K562 (cell line): ENCODE results near the gene MAP7D1. TPM values are rescaled to one million over a fixed set of nuclear protein-coding genes. Genes with fewer than 3 reads are reported as not detected.
A peak's percentile ranks its signal among the peaks of the same experiment; 100 is the strongest.

Source experiments
- ATAC-seq: fragments of 200-7000 bp; cut with Tn5 transposase; 3 replicates; pipeline ENCODE4 v1.9.1; 2020; ENCODE audit warnings: moderate library complexity
- BruUV-seq: library from RNA; stranded (reverse); fragments of 400-500 nt; replicated peaks from 2 replicates; lab custom pipeline; 2021; lab: Mats Ljungman, UMichigan
- CTCF ChIA-PET: fragments of 300-600 bp; formaldehyde crosslinking; extraction: SDS; loops from one replicate; lab custom pipeline; 2021; ENCODE audit warnings: low intra/inter-chr PET ratio; lab: Yijun Ruan, JAX
- POLR2A ChIA-PET: fragments of 300-600, 350-650 bp; sonication (Branson Sonifier 250); formaldehyde crosslinking; extraction: SDS; loops from one replicate; lab custom pipeline; 2021; ENCODE audit warnings: antibody characterized with exemption, inconsistent platforms; lab: Yijun Ruan, JAX
- DNase-seq, 4 experiments: peaks; one replicate each; pipeline versions ENCODE4 v3.0.0 to v3.0.0-alpha.2; 2011 to 2018; ENCODE audit warnings: low spot score in 3 of 4, mixed read lengths in 3 of 4; ENCODE audit errors: extremely low read depth in 1 of 4
- FAIRE-seq: peaks from 2 replicates; lab custom pipeline; 2011; peaks lifted over from hg19 to GRCh38; lab: Jason Lieb, UNC
- H2AFZ ChIP-seq: 2 replicates; pipeline ENCODE4 v1.6.0; 2011; ENCODE audit warnings: low read depth, low read length, control low read depth, inconsistent platforms
- H3K27ac ChIP-seq: fragments of 200-600 bp; 3 replicates; pipeline ENCODE4 v1.8.0; 2011; ENCODE audit warnings: low read depth, mild to moderate bottlenecking, control low read depth, inconsistent platforms, low read length, moderate library complexity, mixed read lengths; ENCODE audit errors: extremely low read depth
- H3K27me3 ChIP-seq, 2 experiments: fragments of 300-600 bp in 1 of 2; 2 replicates in 1 of 2; 3 replicates in 1 of 2; pipeline versions ENCODE4 v1.6.0 to v1.8.0; 2011; ENCODE audit warnings: inconsistent platforms in 2 of 2, low read length in 2 of 2, mild to moderate bottlenecking in 1 of 2, mixed read lengths in 1 of 2, moderate library complexity in 1 of 2; ENCODE audit not compliant: control insufficient read depth in 2 of 2, insufficient read depth in 2 of 2
- H3K36me3 ChIP-seq: fragments of 300-600 bp; 3 replicates; pipeline ENCODE4 v1.8.0; 2011; ENCODE audit warnings: mild to moderate bottlenecking, low read length, inconsistent platforms; ENCODE audit not compliant: control insufficient read depth, insufficient read depth
- H3K4me1 ChIP-seq, 2 experiments: fragments of 200-600 bp in 1 of 2; replicated peaks in 1 of 2; 2 replicates in 1 of 2; 3 replicates in 1 of 2; pipeline versions ENCODE4 v1.5.1 to v1.8.0; 2011; ENCODE audit warnings: inconsistent platforms in 2 of 2, low read length in 2 of 2, mild to moderate bottlenecking in 1 of 2, mixed read lengths in 1 of 2, moderate library complexity in 1 of 2; ENCODE audit not compliant: control insufficient read depth in 2 of 2, insufficient read depth in 2 of 2
- H3K4me2 ChIP-seq: 2 replicates; pipeline ENCODE4 v1.6.1; 2011; ENCODE audit warnings: low read length, control low read depth, inconsistent platforms, mixed read lengths; ENCODE audit not compliant: insufficient read depth
- H3K4me3 ChIP-seq: fragments of 200-600 bp; sonication (generic), shearing (Covaris generic); 2 replicates; pipeline ENCODE4 v1.5.1; 2016; ENCODE audit warnings: control low read depth, inconsistent platforms
- H3K79me2 ChIP-seq: fragments of 200-600 bp; 3 replicates; pipeline ENCODE4 v1.8.0; 2011; ENCODE audit warnings: low read length, inconsistent platforms; ENCODE audit not compliant: control insufficient read depth, insufficient read depth
- H3K9ac ChIP-seq, 2 experiments: 2 replicates each; pipeline versions ENCODE4 v1.6.0 to v1.6.1; 2011; ENCODE audit warnings: low read depth in 2 of 2, low read length in 2 of 2, control low read depth in 1 of 2, inconsistent platforms in 1 of 2, mild to moderate bottlenecking in 1 of 2, mixed read lengths in 1 of 2; ENCODE audit not compliant: insufficient read depth in 1 of 2
- H3K9me1 ChIP-seq: one replicate; pipeline ENCODE4 v1.6.0; 2011; ENCODE audit warnings: inconsistent platforms, mild to moderate bottlenecking, low read length, moderate library complexity; ENCODE audit not compliant: control insufficient read depth, insufficient read depth
- H3K9me3 ChIP-seq: replicated peaks from 2 replicates; pipeline ENCODE4 v1.5.1; 2011; ENCODE audit warnings: low read depth, low read length, inconsistent platforms; ENCODE audit not compliant: control insufficient read depth, insufficient read depth
- H4K20me1 ChIP-seq: replicated peaks from 2 replicates; pipeline ENCODE4 v1.6.1; 2011; ENCODE audit warnings: low read length, inconsistent platforms, mixed read lengths; ENCODE audit not compliant: control insufficient read depth, insufficient read depth
- DMBX1 ChIP-seq: fragments of 250-450 bp; sonication (Bioruptor Pico); IDR thresholded peaks from 2 replicates; pipeline ENCODE4 v1.8.0; 2022; ENCODE audit warnings: inconsistent platforms, mild to moderate bottlenecking, moderate library complexity, borderline replicate concordance
- DPF2 ChIP-seq: fragments of 450-650 bp; IDR thresholded peaks from 2 replicates; pipeline ENCODE4 v1.6.1; 2016
- EP300 ChIP-seq: IDR thresholded peaks from 2 replicates; pipeline ENCODE4 v1.6.1; 2012; ENCODE audit warnings: low read length, improper control_type of control experiment
- FOXJ3 ChIP-seq: sonication (generic); formaldehyde crosslinking; IDR thresholded peaks from 2 replicates; pipeline ENCODE4 v1.4.0; 2020; ENCODE audit warnings: mild to moderate bottlenecking, missing genetic modification reagents
- HDGF ChIP-seq: fragments of 450-650 bp; IDR thresholded peaks from 2 replicates; pipeline ENCODE4 v1.6.1; 2016
- KLF13 ChIP-seq: fragments of 450-650 bp; IDR thresholded peaks from 2 replicates; pipeline ENCODE4 v1.6.1; 2016; ENCODE audit warnings: missing genetic modification characterization, low read depth, mild to moderate bottlenecking, missing compliant biosample characterization, moderate library complexity, borderline replicate concordance
- MAFG ChIP-seq: fragments of 450-650 bp; conservative IDR thresholded peaks from 2 replicates; pipeline ENCODE4 v1.6.1; 2016; ENCODE audit warnings: missing genetic modification characterization, missing compliant biosample characterization
- MEIS2 ChIP-seq: fragments of 450-650 bp; IDR thresholded peaks from 2 replicates; pipeline ENCODE4 v1.6.1; 2014; ENCODE audit warnings: mild to moderate bottlenecking; ENCODE audit not compliant: partially characterized antibody
- MTF1 ChIP-seq: fragments of 250-450 bp; sonication (Bioruptor Pico); IDR thresholded peaks from 2 replicates; pipeline ENCODE4 v1.9.0; 2021; ENCODE audit warnings: moderate library complexity, mild to moderate bottlenecking, inconsistent platforms, borderline replicate concordance
- NBN ChIP-seq: fragments of 450-650 bp; IDR thresholded peaks from 2 replicates; pipeline ENCODE4 v1.6.1; 2016; ENCODE audit warnings: low read depth, mild to moderate bottlenecking
- NEUROD1 ChIP-seq: fragments of 150-350 bp; IDR thresholded peaks from 2 replicates; pipeline ENCODE4 v1.6.1; 2014; ENCODE audit warnings: borderline replicate concordance, low read length, low read depth; ENCODE audit not compliant: partially characterized antibody
- TEAD2 ChIP-seq: fragments of 450-650 bp; IDR thresholded peaks from 2 replicates; pipeline ENCODE4 v1.6.1; 2016; ENCODE audit warnings: missing genetic modification characterization, control low read depth, missing compliant biosample characterization
- YBX1 ChIP-seq: fragments of 450-650 bp; IDR thresholded peaks from 2 replicates; pipeline ENCODE4 v1.7.1; 2016; ENCODE audit warnings: mild to moderate bottlenecking
- WGBS: fragments of 100-300 bp; shearing (Covaris generic); methylation state at CpG from one replicate; pipeline ENCODE4 v1.1.6; 2016; ENCODE audit warnings: low coverage, mixed read lengths; ENCODE audit not compliant: insufficient coverage; ENCODE audit errors: missing lambda C conversion rate; 5-methylcytosine and 5-hydroxymethylcytosine counted together
- in situ Hi-C: fragments of 300-500 bp; cut with MboI; formaldehyde crosslinking; loops from 4 replicates; pipeline ENCODE4 v1.15.0; 2018; ENCODE audit warnings: inconsistent platforms, mixed read lengths
- intact Hi-C: fragments of 100-400 bp; cut with micrococcal nuclease; formaldehyde crosslinking; loops from 2 replicates; pipeline ENCODE4 v1.14.2; 2022
- polyA plus RNA-seq, 8 experiments: library from polyadenylated mRNA; depleted of rRNA in 4 of 8; stranded (reverse) in 5 of 8; unstranded in 3 of 8; fragments of >200 nt; fragmentation: Nextera tagmentation in 2 of 8; fragmentation: Illumina TruSeq in 1 of 8; extraction: Ambion mirVana in 2 of 8; extraction: Trizol in 1 of 8; gene quantifications; 2 replicates each; pipeline versions ENCODE4 v1.2.1 to v1.2.3, GENCODE V29; 2011 to 2014; ENCODE audit warnings: inconsistent platforms in 1 of 8, missing spikeins in 1 of 8
- total RNA-seq, 7 experiments: library from RNA; depleted of rRNA in 6 of 7; stranded (reverse); fragments of >200 nt in 6 of 7; fragmentation: Illumina TruSeq in 2 of 7; extraction: Trizol in 2 of 7; gene quantifications; 2 replicates each; pipeline versions ENCODE4 v1.2.1 to v1.2.3, GENCODE V29; 2011 to 2021; ENCODE audit warnings: low replicate concordance in 1 of 7
- TF ChIP-seq, protein P1 (sequence below): fragments of 450-650 bp; IDR thresholded peaks from 2 replicates; pipeline ENCODE4 v1.6.1; 2014; ENCODE audit warnings: low read depth, mild to moderate bottlenecking, moderate library complexity, borderline replicate concordance
- TF ChIP-seq, protein P2 (sequence below): fragments of 250-450 bp; sonication (Bioruptor Pico); IDR thresholded peaks from 2 replicates; pipeline ENCODE4 v1.8.0; 2022; ENCODE audit warnings: inconsistent platforms
- TF ChIP-seq, protein P3 (sequence below): IDR thresholded peaks from 2 replicates; pipeline ENCODE4 v1.6.1; 2011; ENCODE audit not compliant: insufficient read length; ENCODE audit errors: extremely low read depth

The MAP7D1 gene
- total and polyA plus RNA-seq, 9 of the 15 experiments (the other 6 are each of a cell fraction or from before 2014, with no cell fraction given): 3.6 to 108 (median 34.5) TPM

DNA sequence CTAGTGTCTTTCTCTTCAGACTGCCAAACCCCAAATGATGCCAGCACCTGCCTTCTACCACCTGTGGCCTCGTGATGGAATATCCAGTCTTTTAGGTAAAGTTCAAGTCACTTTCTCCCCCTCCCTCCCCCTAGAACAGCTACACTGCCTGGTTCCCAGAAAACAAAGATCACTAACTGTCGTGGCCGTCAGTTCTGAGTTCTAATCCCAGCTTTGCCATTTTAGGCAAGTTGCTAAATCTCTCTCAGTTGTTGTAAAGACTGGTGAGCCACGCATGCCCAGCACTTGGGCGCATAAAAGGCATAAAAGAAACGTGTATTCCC is 6.0 kb upstream of the MAP7D1 start (continued):
- TF ChIP-seq DMBX1 (CRISPR knock-in tag) (0 out of 2 replicates have a peak, but pooled peaks have one; percentile 13), KLF13 (no peak)

DNA sequence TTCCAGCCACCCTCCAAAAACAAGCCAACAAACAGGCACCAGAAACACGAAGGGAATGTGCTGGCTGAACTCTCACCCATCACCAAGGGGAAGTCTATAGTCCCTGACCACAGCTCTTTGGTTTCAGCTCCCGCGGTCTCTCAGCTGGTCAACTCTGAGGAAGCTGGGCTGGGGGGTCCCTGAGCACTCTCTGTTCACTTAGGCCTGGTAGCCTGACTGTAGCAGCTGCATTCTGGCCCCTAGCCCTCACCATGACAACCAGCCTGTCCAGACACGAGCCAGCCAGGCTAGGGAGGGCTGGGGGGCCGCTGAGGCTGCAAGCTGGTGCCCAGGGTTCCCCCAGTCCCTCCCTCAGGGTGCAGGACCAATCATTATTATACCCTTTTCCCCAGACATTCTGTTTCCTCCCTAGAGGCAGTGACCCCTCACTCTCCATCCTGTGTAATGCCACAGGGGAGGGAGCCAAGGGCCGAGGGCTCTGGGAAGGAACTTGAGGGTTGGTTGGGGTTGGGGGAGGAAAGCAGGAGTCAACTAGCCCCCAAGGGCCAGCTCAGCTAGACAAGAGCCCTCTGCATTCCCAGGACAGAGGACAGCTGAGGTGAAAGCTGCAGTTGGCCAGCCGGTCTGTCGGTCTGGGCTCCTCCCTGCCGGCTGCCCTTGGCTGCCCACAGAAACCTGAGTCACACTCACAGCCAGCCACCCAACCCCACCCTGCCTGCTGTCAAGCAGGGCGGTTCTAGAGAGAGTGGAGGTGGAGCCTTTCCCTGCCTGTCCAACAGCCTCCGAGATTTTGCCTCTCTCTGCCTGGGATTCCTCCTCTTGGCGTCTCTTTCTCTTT is 5.4 kb upstream of the MAP7D1 start:
- intact Hi-C loops: no loop called here
- TF ChIP-seq HDGF (peak; percentile 80; the same call in 1 of the 2 replicates), MAFG (tag) (peak; percentile 50; the same call in 1 of the 2 replicates), NEUROD1 (peak; percentile 71), FOXJ3 (no peak), DPF2 (peak; percentile 63), MTF1 (CRISPR knock-in tag) (no peak), MEIS2 (peak; percentile 54), EP300 (peak; percentile 5; the same call in 1 of the 2 replicates), TEAD2 (tag) (no peak), YBX1 (no peak), NBN (0 out of 2 replicates have a peak, but pooled peaks have one; percentile 32)
- TF ChIP-seq, protein P1, sequence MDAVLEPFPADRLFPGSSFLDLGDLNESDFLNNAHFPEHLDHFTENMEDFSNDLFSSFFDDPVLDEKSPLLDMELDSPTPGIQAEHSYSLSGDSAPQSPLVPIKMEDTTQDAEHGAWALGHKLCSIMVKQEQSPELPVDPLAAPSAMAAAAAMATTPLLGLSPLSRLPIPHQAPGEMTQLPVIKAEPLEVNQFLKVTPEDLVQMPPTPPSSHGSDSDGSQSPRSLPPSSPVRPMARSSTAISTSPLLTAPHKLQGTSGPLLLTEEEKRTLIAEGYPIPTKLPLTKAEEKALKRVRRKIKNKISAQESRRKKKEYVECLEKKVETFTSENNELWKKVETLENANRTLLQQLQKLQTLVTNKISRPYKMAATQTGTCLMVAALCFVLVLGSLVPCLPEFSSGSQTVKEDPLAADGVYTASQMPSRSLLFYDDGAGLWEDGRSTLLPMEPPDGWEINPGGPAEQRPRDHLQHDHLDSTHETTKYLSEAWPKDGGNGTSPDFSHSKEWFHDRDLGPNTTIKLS: no peak
- TF ChIP-seq, protein P2, sequence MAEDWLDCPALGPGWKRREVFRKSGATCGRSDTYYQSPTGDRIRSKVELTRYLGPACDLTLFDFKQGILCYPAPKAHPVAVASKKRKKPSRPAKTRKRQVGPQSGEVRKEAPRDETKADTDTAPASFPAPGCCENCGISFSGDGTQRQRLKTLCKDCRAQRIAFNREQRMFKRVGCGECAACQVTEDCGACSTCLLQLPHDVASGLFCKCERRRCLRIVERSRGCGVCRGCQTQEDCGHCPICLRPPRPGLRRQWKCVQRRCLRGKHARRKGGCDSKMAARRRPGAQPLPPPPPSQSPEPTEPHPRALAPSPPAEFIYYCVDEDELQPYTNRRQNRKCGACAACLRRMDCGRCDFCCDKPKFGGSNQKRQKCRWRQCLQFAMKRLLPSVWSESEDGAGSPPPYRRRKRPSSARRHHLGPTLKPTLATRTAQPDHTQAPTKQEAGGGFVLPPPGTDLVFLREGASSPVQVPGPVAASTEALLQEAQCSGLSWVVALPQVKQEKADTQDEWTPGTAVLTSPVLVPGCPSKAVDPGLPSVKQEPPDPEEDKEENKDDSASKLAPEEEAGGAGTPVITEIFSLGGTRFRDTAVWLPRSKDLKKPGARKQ (CRISPR knock-in tag): no peak
- TF ChIP-seq, protein P3, sequence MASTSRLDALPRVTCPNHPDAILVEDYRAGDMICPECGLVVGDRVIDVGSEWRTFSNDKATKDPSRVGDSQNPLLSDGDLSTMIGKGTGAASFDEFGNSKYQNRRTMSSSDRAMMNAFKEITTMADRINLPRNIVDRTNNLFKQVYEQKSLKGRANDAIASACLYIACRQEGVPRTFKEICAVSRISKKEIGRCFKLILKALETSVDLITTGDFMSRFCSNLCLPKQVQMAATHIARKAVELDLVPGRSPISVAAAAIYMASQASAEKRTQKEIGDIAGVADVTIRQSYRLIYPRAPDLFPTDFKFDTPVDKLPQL: peak; percentile 58

More for the DNA sequence above, 5.4 kb upstream of the MAP7D1 start:
- 12% methylated on average over 10 of the region's 12 CpGs for WGBS
- in situ Hi-C loops: loop anchor here (5.0 kb wide), 1 partner anchor 137 kb away; no protein-coding TSS in a partner anchor
- Histone ChIP-seq H3K9me3 (no peaks in the 10 kb centered on the region), H3K27ac (peak overlapping the region; percentile 81), H3K4me2 (peak overlapping the region; percentile 77), H3K9ac (peak overlapping the region; percentile 58 to 81), H3K4me3 (peak overlapping the region; percentile 18), H3K27me3 (no peaks in the 10 kb centered on the region), H3K4me1 (peaks cover 40 to 43% of the 10 kb centered on the region in 2 experiments), H3K9me1 (no peaks in the 10 kb centered on the region), H4K20me1 (no peaks in the 10 kb centered on the region), H3K36me3 (peaks cover 13% of the 10 kb centered on the region; the same call in 2 of the 3 replicates), H2AFZ (peak overlapping the region; percentile 93), H3K79me2 (peaks cover 31% of the 10 kb centered on the region)
- peak; percentile 97 for FAIRE-seq
- CTCF ChIA-PET: interaction anchor here (1.4 to 3.4 kb wide), 5 partner anchors 38 to 271 kb away, joined by 3 to 50 read pairs (median 12); no protein-coding TSS in a partner anchor
- peak; percentile 85 to 97 (median 89) for DNase-seq
- BruUV-seq: no TSS peak
- POLR2A ChIA-PET: interaction anchor here (0.6 to 3.5 kb wide), 22 partner anchors 10 to 1325 kb away, joined by 3 to 35 read pairs (median 5); partner anchors contain the start of genes LSM10 and THRAP3
- peak; percentile 87 for ATAC-seq
